ENCODE results near the gene ERICH6.

GRCh38 chr3:150673966-150674365 lies 29.8 kb downstream of the ERICH6 start:
- no peak for TF ChIP-seq CTCF (conservative IDR thresholded peaks at IDR 0.05; ENCODE audit: low read depth, low read length)
- TF ChIP-seq EZH2 (IDR thresholded peaks at IDR 0.05; ENCODE audit: low read length, unreplicated experiment) = no peak

Data from PC-3 (cell line).